NT2/D1 (cell line): Measurements from ENCODE around the gene SLCO3A1.
A peak's percentile ranks its signal among the peaks of the same experiment; 100 is the strongest.

Experiments
- DNase-seq: peaks from one replicate; pipeline ENCODE4 v3.0.0-alpha.2; 2011; ENCODE audit warnings: low read depth, low spot score
- H3K27me3 ChIP-seq: 2 replicates; pipeline ENCODE4 v1.6.0; 2011; ENCODE audit warnings: mild to moderate bottlenecking; ENCODE audit not compliant: insufficient read length, insufficient read depth
- H3K36me3 ChIP-seq: 2 replicates; pipeline ENCODE4 v1.6.1; 2011; ENCODE audit warnings: mild to moderate bottlenecking, low read length, mixed read lengths; ENCODE audit not compliant: insufficient read depth, insufficient read length
- H3K4me1 ChIP-seq: 2 replicates; pipeline ENCODE4 v1.5.1; 2011; ENCODE audit not compliant: insufficient read depth, insufficient read length
- H3K4me3 ChIP-seq: 2 replicates; pipeline ENCODE4 v1.5.1; 2011; ENCODE audit warnings: low read depth; ENCODE audit not compliant: insufficient read length
- H3K9ac ChIP-seq: 2 replicates; pipeline ENCODE4 v1.6.0; 2011; ENCODE audit warnings: low read depth; ENCODE audit not compliant: insufficient read length
- H3K9me3 ChIP-seq: 2 replicates; pipeline ENCODE4 v1.5.1; 2011; ENCODE audit warnings: mild to moderate bottlenecking, low read length; ENCODE audit not compliant: insufficient read depth
- SUZ12 ChIP-seq: IDR thresholded peaks from 2 replicates; pipeline ENCODE4 v1.6.1; 2011; ENCODE audit not compliant: insufficient read length, insufficient read depth; ENCODE audit errors: extremely low read depth
- YY1 ChIP-seq: IDR thresholded peaks from 2 replicates; pipeline ENCODE4 v1.6.1; 2011; ENCODE audit not compliant: insufficient read length, insufficient read depth
- ZNF274 ChIP-seq: IDR thresholded peaks from 2 replicates; pipeline ENCODE4 v1.6.1; 2011; ENCODE audit warnings: mild to moderate bottlenecking, low read depth, low read length

SLCO3A1 gene

DNA sequence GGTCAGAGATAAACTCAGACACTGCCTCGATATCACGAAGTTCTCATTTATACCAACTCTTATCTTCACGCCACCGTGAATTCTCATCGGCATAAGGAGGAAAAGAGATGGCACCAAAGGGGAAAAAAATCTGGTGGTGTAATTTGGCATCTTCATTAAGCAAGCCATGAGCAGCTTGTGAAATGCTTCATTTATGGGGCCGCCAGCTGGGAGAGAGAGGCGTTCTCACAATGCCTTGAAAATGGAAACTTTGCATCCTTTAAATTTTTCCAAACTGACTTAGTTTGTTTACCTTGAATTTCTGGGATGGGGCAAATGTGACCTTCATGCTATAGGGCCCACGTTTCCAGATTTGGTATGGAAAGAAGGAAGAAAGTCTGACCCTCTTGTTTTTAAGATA, 297.7 kb downstream of the SLCO3A1 start:
- no peaks in the 10 kb centered on the region for H3K9me3 ChIP-seq
- DNase-seq = no peak
- no peak overlapping the region for H3K4me3 ChIP-seq
- peaks cover 4% of the 10 kb centered on the region for H3K36me3 ChIP-seq
- peaks cover 8% of the 10 kb centered on the region for H3K4me1 ChIP-seq
- no peak overlapping the region for H3K9ac ChIP-seq
- TF ChIP-seq ZNF274 (no peak), SUZ12 (no peak), YY1 (no peak)
- H3K27me3 ChIP-seq = no peaks in the 10 kb centered on the region

DNA sequence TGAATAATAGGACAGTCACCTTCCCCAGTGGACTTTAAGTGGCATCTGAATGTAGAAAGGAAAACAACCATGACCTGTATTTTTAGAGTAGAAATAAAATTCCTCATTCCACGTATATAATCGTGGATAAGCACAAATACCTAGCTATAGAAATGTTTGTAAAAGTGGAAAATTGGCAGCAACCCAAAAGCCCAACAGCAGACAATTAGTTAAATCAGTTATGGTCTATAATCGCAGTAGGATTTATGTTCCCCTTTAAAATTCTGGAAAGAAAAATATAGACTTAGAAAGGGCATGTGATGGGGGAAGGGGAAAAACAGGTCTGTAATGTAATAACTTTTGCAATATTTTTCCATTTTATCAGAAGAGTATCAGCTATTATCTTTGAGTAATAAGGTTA, 298.2 kb downstream of the SLCO3A1 start:
- Histone ChIP-seq H3K4me3 (no peak overlapping the region), H3K9ac (no peak overlapping the region), H3K36me3 (peaks cover 4% of the 10 kb centered on the region), H3K27me3 (no peaks in the 10 kb centered on the region), H3K4me1 (peaks cover 9% of the 10 kb centered on the region), H3K9me3 (no peaks in the 10 kb centered on the region)
- DNase-seq = no peak
- TF ChIP-seq YY1 (no peak), ZNF274 (no peak), SUZ12 (no peak)

DNA sequence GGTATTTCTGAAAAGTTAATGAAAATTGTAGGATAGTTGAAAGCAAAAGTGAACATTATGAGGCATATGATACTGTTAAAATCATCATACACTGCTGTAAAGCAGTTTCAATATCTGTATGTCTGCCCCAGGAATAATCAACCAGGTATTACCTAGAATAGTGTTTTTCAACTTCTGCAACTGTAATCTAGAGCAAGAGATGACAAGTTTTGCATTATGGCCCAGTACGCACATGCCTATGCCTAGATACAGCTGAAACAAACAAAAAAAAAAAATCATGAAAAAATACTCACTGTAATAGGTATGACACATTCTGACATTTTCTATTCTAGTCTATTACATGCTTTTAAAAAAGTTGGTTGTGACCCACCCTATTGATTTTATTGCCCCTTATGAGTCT, 299.5 kb downstream of the SLCO3A1 start:
- H3K27me3 ChIP-seq = no peaks in the 10 kb centered on the region
- no peak for DNase-seq
- H3K4me3 ChIP-seq = no peak overlapping the region
- TF ChIP-seq ZNF274 = no peak
- TF ChIP-seq SUZ12 = no peak
- no peak for TF ChIP-seq YY1
- H3K9ac ChIP-seq = no peak overlapping the region
- peaks cover 10% of the 10 kb centered on the region for H3K4me1 ChIP-seq
- H3K9me3 ChIP-seq = no peaks in the 10 kb centered on the region
- peaks cover 4% of the 10 kb centered on the region for H3K36me3 ChIP-seq

DNA sequence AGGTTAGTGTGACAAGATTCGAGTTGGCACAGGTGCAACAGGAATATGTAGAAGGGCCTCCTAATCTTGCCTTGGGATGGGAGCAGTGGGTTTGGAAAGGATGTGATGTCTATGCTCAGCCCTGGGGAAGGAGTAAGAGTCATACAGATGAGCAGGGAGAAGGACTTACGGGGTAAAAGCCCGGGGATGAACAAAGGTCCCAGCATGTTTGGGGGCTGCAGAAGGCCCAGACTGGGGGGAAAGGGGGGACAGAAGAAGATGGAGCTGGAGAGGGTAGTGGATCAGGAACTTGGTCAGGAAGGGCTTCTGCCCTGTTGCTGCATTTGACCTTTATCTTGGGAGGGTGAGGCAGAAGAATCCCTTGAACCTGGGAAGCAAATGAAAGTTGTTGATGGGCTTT, 300.1 kb downstream of the SLCO3A1 start:
- no peak overlapping the region for H3K9ac ChIP-seq
- peaks cover 10% of the 10 kb centered on the region for H3K4me1 ChIP-seq
- peaks cover 4% of the 10 kb centered on the region for H3K36me3 ChIP-seq
- no peaks in the 10 kb centered on the region for H3K9me3 ChIP-seq
- H3K4me3 ChIP-seq = no peak overlapping the region
- no peak for DNase-seq
- no peaks in the 10 kb centered on the region for H3K27me3 ChIP-seq
- TF ChIP-seq YY1 = no peak

DNA sequence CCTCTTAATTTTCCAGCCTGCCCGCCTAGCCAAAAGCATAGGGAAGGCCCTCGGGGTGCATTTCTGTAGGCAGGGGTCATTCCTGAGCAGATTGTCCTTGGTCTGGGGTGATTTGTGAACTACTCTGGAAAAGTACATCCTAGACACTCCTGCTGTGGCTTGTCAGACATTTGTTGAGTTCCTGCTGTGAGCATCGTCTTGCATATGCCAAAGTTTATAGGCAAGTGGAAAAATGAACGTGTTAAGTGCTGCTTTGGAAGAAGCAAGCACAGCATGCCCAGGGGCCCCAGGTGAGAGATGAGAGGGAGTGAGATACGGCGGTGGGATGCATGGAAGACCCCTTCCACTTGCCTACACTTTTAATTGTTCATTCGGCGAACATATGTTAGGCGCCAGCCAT, 302.4 kb downstream of the SLCO3A1 start:
- Histone ChIP-seq H3K27me3 (no peaks in the 10 kb centered on the region), H3K36me3 (no peaks in the 10 kb centered on the region), H3K4me1 (peaks cover 15% of the 10 kb centered on the region), H3K9ac (no peak overlapping the region), H3K4me3 (no peak overlapping the region), H3K9me3 (no peaks in the 10 kb centered on the region)
- DNase-seq = no peak
- TF ChIP-seq SUZ12 (no peak), ZNF274 (no peak), YY1 (no peak)

DNA sequence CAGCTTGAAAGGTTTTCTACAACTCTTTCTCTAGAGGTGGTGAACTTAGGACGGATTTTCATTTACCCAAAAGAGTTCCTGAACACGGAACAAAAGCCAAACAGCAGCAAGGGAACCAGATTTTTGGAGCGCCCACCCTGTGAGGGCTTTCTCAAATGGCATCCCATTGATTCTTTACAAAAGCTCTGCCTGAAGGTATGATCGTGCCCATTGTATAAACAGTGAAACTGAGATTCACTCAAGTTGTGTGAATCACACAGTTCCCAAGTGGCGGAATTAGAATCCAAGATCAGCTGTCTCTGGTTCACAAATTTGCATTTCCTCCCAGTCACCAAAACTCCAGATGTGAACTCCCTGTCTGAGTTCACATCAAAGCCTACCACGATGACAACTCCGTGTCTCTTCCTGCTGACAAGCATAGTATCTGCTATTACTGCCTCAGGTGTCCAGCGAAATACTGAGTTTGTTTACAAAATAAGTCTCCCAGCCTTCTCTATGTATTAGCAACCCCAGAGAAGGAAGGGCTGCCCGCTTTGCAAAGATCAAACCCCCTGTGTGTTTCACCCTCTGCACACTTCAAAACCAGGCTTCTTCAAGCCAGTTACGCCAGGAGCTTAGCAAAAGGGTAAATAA, 304.3 kb downstream of the SLCO3A1 start:
- Histone ChIP-seq H3K9me3 (no peaks in the 10 kb centered on the region), H3K27me3 (no peaks in the 10 kb centered on the region), H3K4me3 (no peak overlapping the region), H3K4me1 (peaks cover 21% of the 10 kb centered on the region), H3K9ac (no peak overlapping the region), H3K36me3 (no peaks in the 10 kb centered on the region)
- no peak for DNase-seq
- TF ChIP-seq ZNF274 = no peak
- TF ChIP-seq SUZ12 = no peak
- TF ChIP-seq YY1 = no peak

DNA sequence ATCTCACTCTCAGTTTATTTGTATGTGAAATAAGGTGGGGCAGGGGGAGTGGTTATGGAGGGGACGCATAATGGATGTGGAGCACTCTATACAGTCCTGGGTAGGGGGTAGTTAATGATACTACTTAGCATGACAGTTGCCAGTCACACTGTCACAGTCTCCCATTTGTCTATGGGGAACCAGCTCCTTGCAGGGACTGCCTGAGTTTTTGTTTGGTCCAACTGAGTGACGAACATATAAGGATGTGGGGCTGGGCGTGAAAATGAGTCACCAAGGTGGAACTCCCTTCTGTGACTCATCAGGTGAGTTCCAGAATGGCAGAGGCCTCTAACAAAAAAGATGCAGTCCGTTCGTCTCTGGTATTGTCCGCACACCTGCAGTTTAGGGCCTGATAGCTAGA, 304.9 kb downstream of the SLCO3A1 start:
- Histone ChIP-seq H3K4me1 (peaks cover 22% of the 10 kb centered on the region), H3K36me3 (no peaks in the 10 kb centered on the region), H3K27me3 (no peaks in the 10 kb centered on the region), H3K9me3 (no peaks in the 10 kb centered on the region), H3K9ac (no peak overlapping the region), H3K4me3 (no peak overlapping the region)
- TF ChIP-seq SUZ12 (no peak), ZNF274 (no peak), YY1 (no peak)
- DNase-seq = peak; percentile 60

DNA sequence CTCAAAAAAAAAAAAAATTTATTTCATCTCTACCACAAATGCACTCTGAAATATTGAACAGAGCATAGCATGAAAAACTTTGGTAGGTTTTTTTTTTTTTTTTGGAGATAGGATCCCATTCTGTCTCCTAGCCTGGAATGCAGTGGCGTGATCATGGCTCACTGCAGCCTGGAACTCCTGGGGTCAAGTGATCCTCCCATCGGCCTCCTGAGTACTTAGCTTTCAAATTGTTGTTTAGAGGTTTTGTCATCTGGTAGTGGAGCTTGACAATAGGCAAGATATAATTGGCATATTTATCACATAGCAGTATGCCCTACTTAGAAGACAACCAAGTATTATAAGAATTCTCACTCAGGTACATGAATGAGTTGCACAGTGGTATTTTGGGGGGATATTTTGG, 306.0 kb downstream of the SLCO3A1 start:
- H3K9me3 ChIP-seq = no peaks in the 10 kb centered on the region
- TF ChIP-seq ZNF274 (no peak), SUZ12 (no peak), YY1 (no peak)
- H3K27me3 ChIP-seq = no peaks in the 10 kb centered on the region
- H3K9ac ChIP-seq = no peak overlapping the region
- DNase-seq = no peak
- no peaks in the 10 kb centered on the region for H3K36me3 ChIP-seq
- peaks cover 22% of the 10 kb centered on the region for H3K4me1 ChIP-seq
- no peak overlapping the region for H3K4me3 ChIP-seq
